ENCODE data around the gene MICU2. TPM values are rescaled to one million over a fixed set of nuclear protein-coding genes. Genes with fewer than 3 reads are reported as not detected.

Gene MICU2
- total RNA-seq, 1 donor: 56.6 TPM

DNA sequence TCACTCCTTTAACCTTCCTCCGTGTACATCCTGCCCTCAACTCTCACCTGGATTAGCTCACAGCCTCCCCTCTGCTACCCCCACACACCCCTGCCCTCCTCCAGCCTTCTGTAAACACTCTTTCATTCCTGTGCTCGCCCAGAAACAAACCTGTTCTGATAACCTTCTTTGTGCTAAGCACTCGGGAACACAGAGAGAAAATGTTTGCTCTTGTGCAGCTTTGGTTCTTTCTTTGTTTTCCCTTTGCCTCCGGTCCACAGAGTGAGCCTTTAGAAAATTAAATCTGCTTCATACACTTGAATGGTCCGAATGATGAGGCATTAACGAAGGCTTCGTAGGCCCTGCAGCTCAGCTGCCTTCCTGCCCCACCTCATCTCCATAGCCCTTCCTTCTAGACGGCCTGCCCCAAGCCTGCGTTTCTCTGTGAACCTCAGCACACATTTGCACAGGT is 138.2 kb downstream of the MICU2 start:
- H3K4me3 ChIP-seq (ENCODE audit: low read depth, low read length): no peak overlapping the region
- TF ChIP-seq, protein P1, sequence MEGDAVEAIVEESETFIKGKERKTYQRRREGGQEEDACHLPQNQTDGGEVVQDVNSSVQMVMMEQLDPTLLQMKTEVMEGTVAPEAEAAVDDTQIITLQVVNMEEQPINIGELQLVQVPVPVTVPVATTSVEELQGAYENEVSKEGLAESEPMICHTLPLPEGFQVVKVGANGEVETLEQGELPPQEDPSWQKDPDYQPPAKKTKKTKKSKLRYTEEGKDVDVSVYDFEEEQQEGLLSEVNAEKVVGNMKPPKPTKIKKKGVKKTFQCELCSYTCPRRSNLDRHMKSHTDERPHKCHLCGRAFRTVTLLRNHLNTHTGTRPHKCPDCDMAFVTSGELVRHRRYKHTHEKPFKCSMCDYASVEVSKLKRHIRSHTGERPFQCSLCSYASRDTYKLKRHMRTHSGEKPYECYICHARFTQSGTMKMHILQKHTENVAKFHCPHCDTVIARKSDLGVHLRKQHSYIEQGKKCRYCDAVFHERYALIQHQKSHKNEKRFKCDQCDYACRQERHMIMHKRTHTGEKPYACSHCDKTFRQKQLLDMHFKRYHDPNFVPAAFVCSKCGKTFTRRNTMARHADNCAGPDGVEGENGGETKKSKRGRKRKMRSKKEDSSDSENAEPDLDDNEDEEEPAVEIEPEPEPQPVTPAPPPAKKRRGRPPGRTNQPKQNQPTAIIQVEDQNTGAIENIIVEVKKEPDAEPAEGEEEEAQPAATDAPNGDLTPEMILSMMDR (IDR thresholded peaks at IDR 0.05; ENCODE audit: insufficient read depth, low read depth, low read length): no peak
- DNase-seq (ENCODE audit: low read depth): no peak

DNA sequence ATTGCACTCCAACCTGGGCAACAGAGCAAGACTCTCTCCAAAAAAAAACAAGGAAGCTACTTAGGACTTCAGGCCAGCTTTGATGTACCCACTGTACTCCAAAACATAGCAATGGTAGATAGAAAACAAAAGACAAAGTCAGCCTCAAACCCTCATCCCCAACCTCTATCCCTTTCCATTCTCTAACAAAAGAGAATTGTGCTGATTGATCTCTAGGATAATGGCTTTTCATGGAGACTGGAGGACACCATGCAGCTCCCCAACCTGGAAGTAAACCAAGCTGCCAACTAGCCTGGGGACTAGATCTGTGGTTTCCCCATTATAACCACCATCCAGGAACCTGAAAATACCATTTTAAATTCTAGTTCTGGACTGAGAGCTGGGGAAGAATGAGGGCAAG is 140.5 kb downstream of the MICU2 start:
- TF ChIP-seq, protein P1 (IDR thresholded peaks at IDR 0.05; ENCODE audit: insufficient read depth, low read depth, low read length): no peak
- H3K4me3 ChIP-seq (ENCODE audit: low read depth, low read length): no peak overlapping the region
- no peak for DNase-seq (ENCODE audit: low read depth)

DNA sequence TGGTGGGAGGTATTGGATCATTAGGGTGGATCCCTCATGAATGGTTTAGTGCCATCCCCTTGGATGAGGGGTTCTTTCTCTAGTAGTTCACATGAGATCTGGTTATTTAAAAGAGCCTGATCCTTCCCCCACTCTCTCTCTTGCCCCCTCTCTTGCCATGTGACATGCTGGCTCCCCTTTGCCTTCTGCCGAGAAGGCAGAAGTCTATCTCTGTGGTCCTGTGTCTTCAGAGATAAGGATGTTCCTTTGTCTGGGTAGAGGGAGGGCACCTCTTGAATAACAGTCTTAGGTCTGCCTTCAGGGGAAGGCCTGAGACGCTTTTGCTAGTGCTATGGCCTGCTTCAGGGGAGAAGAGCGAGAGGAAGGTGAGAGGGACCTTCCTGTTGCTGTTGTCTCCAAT is 142.8 kb downstream of the MICU2 start:
- no peak overlapping the region for H3K4me3 ChIP-seq (ENCODE audit: low read depth, low read length)
- DNase-seq (ENCODE audit: low read depth): no peak
- TF ChIP-seq, protein P1 (IDR thresholded peaks at IDR 0.05; ENCODE audit: insufficient read depth, low read depth, low read length): no peak

DNA sequence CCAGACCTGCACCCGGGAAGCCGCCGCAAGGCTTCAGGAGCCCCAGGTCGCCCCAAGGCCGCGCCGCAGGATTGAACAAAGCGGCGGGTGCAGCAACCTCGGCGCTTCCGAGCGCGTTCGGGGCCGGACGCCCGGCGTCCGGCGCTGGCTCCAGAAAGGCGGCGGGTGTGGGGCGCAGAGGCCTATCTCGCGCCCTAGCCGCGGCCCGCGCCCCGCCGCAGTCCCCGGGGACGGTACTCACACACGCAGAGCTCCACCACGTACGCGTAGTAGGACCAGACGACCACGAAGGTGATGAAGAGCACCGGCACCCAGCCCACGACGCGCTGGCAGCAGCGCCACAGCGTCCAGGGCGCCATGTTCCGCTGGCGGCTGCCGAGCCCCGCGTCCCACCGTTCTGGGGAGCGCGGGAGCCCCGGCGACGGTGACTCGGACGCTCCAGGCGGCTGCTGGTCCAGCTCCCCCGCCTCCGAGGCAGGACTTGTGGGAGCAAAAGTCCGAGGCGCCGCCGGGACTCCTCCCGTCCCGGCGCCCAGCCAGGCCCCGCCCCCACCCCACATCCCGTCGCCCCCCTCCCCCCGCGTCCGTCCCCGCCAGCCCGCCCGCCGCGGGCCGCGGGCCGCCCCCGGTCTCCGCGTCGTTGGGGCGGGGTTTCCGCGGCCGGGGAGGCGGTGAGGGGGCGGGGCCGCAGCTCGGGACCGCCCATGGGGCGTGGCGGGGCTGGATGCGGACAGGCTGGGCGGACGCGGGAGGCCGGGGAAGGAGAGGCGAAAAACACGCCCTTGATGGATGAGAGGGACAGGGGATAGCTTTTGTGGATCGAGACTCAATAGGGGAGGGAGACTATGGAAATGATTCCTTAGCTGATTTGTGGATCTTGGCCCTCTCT is 144.9 kb downstream of the MICU2 start, which contains the start of gene ZDHHC20:
Gene ZDHHC20, minus strand, starts transcription at position 491 of the 889 bp plus-strand sequence. Its CDS starts 132 bp downstream, at position 359.
- DNase-seq (ENCODE audit: low read depth): peak; percentile 87
- TF ChIP-seq, protein P1 (IDR thresholded peaks at IDR 0.05; ENCODE audit: insufficient read depth, low read depth, low read length): no peak
- H3K4me3 ChIP-seq (ENCODE audit: low read depth, low read length): peak within 1 kb of the TSS; percentile 87

DNA sequence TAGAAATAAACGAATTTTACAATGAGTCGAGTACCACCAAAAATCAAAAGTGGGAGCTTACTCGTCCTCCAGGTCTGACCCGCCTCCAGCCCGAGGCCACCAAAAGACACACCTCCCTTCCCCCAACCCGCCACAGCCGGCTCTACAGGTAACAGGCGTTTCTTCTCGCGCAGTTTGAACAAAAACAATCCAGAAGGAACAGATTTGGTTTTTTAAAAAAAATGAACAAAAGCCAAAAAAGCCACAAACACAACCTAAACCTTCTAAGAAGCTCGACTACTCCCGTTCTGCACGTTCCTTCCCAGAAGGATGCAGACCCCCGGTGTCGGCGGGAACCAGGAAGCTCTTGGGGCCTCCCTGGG is 145.5 kb downstream of the MICU2 start:
- H3K4me3 ChIP-seq (ENCODE audit: low read depth, low read length): peak overlapping the region; percentile 87
- no peak for DNase-seq (ENCODE audit: low read depth)
- TF ChIP-seq, protein P1 (IDR thresholded peaks at IDR 0.05; ENCODE audit: insufficient read depth, low read depth, low read length): no peak

DNA sequence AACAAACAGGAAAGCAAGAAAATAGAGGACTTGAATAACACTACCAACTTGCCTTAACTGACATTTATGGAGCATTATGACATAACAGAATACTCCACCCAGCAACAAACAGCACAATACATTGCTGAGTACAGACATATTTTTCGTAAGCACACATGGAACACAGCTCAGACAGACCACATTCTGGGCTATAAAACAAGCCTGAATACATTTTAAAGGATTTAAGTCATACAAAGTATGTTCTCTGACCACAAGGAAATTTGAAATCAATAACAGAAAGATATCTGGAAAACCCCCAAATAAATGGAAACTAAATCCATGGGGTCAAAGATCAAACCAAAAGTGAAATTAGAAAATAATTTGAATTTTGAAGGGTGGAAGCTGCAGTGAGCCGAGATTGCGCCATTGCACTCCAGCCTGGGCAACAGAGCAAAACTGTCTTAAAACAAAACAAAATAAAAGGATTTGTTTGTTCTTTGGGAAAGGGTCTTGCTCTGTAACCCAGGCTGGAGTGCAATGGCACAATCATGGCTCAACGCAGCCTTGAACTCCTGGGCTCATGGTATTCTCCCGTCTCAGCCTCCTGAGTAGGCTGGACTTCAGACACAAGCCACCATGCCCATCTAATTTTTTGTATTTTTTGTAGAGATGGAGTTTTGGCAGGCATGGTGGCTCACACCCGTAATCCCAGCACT is 150.4 kb downstream of the MICU2 start:
- TF ChIP-seq, protein P1 (IDR thresholded peaks at IDR 0.05; ENCODE audit: insufficient read depth, low read depth, low read length): no peak
- DNase-seq (ENCODE audit: low read depth): peak; percentile 92
- no peak overlapping the region for H3K4me3 ChIP-seq (ENCODE audit: low read depth, low read length)
